Left lobe of liver (tissue), 2 donors: ENCODE data around the gene SIX5. TPM values are rescaled to one million over a fixed set of nuclear protein-coding genes. Genes with fewer than 3 reads are reported as not detected.
"Not testable (repeated sequence)": the region's sequence is repeated elsewhere in the genome, so short reads cannot be mapped to it uniquely, and the experiment has no call there.

Experiments
- ATAC-seq: fragments of 200-7000 bp; cut with Tn5 transposase; one replicate; pipeline ENCODE4 v1.9.1; 2020; ENCODE audit warnings: mild to moderate bottlenecking, moderate library complexity
- DNase-seq: peaks from one replicate; pipeline ENCODE4 v3.0.0-alpha.2; 2020; ENCODE audit warnings: low spot score
- total RNA-seq: library from RNA; stranded (reverse); gene quantifications from one replicate; pipeline ENCODE4 v1.2.1, GENCODE V29; 2021
- donor health status: DM: no; HTN: no; CAD: no; lungs with moderate emphysema.
- donor health status: DM: no; HTN: yes; CAD: no.

SIX5 gene
- total RNA-seq, result 12.1 TPM

DNA sequence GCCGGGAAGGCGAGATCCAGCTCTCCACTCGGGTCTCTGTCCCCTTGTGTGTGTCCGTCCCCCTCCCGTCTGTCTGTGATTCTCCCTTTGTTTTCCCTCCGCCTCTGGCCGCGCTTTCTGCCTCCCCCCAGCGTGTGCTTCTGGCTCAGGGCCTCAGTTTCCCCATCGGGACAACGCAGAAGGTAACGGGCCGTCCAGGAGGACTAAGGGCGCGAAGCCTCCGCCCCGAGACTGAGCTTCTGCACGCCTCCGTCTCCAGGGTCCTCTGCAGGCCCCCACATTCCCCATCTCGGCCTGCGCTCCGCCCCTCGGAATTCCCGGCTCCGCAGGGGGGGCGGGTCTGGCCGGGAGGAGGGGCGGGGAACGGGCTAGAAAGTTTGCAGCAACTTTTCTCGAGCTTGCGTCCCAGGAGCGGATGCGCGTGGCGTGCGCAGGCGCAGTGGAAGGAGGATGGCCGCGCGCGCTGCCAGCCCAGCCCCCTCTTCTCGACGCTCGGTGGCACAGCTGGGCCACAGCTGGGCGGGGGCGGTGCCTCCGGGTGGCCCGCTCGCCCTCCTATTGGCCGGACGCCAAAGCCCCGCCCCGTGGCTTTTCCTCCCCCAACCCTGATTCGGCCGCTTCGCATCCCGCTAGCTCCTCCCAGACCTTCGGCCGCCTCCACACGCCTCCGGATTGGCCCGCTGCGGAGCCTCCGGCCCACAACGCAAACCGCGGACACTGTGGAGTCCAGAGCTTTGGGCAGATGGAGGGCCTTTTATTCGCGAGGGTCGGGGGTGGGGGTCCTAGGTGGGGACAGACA lies at the start of gene SIX5:
SIX5 (minus strand) TSS at position 269 of the 799 bp plus-strand sequence. CDS start 408 bp downstream, outside the sequence.
- DNase-seq (peak; percentile 99), ATAC-seq (peak; percentile 61)

DNA sequence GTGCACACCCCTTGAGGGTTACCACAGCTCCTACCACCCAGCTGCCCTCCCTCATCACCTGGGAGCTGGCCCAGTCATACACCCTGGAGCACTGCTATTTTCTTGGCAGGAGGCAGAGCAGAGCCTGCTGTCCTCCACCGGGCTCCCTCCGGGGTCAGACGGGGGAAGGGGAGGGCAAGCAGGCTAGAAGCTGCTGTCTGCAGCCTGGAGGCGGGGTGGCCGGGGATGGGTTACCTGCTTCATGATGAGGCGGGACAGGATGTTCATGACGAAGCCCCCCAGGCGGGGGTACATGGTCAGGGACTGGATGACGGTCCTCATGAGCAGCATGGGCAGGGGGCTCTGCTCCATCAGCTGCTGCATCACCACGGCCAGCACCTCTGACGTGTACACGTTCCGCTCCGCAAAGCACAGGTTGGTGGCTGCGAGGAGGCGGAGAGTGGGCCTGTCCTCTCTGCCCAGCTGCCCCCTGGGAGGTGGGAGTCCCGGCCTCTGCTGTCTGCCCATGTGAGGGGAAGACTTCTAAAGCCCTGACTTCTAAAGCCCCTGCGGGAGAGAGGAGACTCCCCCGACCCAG lies 48.8 kb upstream of the SIX5 start:
- DNase-seq (no peak), ATAC-seq (peak; percentile 30)

DNA sequence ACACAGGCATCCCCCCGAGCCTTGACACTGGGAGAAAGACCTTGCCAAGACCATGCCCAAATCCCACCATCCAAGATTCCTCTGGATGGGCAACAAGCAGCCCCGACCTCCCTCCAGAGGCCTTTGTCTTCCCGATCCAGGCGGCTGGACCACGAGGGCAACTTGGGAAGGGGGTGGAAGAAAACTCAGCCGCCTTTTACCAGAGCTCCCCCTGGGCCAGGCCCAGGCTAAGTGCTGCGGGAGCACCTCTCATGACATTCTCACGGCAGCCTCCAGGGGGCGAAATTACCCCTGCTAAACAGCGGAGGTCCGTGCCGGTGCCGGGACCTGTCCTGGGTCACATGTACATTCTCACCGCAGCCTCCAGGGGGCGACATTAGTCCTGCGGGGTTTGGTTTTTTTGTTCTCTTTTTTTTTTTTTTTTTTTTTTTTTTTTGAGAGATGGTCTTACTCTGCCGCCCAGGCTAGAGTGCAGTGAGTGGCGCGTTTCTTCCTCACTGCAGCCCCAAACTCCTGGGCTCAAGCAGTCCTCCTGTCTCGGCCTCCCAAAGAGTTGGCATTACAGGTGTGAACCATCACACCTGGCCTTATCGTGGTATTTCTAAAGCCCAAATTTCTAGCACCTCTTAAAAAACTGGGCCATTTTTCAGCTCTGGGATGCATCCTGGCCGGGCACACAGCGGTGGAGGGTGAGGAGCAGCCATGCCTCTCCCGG lies 48.1 kb upstream of the SIX5 start:
- ATAC-seq, result peak; percentile 94
- DNase-seq, result peak; percentile 92

DNA sequence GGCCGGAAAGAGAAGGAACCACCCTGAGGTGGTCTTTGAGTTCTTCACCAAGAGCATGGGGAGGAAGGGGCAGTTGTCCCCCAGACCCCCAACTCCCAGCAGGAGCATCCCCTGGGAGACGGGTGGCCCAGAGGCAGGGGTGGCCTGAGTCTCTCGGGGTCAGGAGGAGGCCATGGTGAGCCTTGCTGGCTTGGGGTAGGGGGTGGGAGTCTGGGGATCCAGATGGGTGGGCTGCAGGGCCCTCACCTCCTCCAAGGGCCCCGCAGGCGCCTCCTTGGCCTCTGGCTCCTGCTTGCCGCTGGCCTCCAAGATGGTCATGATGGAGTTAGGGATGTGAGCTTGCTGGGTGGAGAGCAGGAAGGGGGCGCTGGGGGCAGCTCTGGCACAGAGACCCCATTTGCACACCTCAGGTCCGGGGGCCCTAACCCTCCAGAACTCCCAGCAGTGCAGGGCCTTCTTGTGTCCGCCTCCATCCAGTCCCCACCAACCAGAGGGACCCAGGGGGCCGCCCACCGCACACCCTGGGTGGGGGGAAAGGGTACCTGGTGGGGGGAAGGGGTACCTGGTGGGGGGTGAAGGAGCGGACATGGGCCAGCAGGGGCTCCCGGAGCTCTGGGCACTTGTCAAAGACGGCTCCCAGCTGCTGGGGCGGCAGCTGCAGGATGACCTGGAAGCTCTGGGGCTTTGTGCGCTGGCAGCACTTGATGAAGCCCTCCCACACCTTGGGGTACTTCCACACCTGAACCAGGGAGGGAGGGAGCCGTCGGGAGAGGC lies 47.4 kb upstream of the SIX5 start:
- DNase-seq (no peak), ATAC-seq (no peak)

DNA sequence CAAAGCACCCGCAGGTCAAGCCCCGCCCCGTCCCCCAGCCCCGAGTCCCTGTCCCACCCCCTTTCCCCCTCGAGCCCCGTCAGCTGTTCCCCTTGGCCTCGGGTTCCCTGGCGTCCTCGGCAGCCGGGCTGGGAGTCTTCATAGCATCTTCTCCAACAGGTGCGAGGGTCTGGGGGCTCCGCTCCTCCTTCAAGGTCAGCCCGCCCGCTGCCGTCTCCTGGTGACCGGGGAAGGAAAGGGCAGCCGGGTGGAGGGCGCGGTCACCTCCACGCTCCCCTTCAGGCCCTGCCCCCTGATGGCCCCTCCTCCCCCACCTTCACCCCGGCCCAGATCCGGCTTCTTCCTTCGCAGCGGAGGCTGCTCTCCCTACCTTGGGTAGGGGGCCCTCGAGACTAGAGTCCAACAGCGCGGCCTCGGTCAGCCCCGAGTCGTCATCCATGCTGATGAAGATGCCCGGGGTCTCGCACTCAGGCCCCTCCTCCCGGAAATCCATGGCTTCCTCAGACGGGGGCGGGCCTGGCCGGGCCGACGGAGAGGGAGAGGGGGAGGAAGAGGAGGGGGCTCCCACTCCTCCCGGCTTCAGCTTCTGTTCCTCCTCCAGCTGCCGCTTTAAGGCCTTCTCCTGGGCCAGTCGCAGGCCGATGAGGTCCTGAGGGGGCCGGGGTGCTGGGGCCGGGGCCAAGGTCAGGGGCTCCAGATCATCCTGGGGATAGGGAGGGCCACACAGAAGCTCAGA lies 46.6 kb upstream of the SIX5 start:
- no peak for ATAC-seq
- no peak for DNase-seq

DNA sequence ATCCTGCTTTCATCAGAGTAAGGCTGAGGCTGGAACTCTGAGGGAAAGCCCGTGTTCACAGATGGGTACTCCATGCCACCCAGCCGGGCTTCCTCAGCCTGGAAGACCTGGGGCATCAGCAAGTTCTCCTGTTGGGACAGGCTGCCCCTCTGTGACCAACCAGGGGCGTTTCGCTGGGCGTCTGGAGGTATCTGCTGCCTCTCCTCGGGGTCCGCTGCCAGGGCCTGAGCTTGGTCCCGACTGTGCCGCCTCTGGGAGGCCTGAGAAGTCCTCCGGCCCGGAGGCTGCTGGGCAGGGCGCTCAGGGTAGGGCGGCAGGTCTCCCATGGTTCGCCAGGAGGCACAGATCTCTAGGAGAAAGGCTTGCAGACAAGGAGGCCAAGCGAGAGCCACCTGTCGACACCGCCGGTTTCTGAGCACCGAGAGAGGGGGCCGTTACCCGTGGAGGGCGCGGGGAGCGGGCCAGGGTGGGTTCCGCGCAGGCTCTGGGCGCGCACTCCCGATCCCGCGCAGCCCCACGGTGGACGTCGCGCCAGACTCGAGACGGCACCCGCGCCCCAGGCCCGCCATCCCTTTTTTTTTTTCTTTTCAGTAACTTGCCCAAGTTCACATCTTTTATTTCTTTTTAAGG lies 45.9 kb upstream of the SIX5 start, which contains the start of gene RSPH6A:
RSPH6A (minus strand) TSS at position 458 of the 630 bp plus-strand sequence; CDS start at position 326, 132 bp downstream.
- DNase-seq, result no peak

DNA sequence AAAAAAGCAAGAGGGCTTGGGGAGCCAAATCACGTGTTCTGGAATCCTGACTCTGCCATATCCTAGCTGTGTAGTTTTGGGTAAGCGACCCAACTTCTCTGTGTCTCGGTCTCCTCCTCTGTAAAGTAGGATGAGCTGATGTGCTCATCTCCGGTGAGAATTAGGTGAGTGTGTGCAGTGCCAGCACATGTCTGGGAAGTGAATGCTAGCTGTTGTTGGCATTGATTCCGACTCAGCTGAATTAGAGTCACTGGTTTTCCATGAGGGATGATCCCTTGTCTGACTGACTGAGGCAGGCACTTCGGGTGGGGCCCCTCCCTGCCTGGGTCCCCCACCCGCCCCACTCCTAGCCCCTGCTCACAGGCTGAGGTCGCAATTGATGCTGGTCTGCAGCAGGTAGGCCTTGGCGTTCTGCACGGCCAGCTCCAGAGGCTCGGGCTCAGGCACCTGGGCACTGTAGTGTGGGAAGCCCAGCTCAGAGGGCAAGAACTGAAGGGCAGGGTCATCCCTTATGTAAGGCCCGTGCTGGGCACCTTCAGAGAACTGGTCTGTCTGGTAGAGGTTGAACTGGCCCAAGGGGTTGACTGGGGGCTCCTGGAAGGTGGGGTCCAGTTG lies 45.2 kb upstream of the SIX5 start:
- ATAC-seq (no peak), DNase-seq (no peak)

More for the DNA sequence above, 45.9 kb upstream of the SIX5 start, which contains the start of gene RSPH6A:
- no peak for ATAC-seq

DNA sequence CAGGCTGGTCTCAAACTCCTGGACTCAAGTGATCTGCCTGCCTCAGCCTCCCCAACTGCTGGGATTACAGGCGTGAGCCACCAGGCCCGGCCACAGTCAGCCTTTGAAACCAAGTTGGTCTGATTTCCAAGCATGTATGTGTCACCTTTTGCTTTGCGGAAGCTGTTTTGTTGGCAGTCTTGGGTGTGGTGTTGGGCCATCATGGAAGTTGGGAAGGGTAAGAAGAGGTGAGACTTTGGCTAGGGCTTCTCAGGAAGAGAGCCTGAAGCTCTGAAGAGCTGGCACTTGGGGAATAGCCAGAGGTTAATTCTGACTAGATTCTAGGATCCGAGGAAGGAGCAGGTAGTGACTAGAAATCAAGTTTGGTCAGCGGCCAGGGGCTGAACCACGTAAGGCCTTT lies 43.2 kb upstream of the SIX5 start:
- DNase-seq (no peak), ATAC-seq (no peak)

DNA sequence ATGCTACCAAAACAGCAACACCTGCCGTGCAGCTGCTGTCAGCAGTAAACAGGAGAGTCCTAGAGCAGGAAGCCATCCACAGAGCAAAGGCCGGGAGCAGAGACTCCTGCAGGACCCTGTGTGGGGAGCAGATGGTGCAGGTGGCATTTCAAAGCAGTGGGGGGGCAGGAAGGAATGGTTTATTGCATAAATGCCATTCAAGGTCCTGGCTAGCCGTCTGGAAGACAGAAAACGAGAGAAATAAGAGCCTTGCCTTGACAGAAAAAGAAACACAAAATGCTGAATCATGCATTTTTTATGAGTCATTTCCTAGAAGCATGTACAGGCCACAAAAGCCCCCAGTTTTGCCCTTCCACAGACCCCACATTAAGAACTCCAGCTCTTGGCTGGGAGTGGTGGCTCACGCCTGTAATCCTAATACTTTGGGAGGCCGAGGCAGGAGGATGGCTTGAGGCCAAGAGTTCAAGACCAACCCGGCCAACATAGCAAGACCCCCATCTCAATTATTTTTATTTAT lies 40.6 kb upstream of the SIX5 start:
- DNase-seq (no peak), ATAC-seq (no peak)

DNA sequence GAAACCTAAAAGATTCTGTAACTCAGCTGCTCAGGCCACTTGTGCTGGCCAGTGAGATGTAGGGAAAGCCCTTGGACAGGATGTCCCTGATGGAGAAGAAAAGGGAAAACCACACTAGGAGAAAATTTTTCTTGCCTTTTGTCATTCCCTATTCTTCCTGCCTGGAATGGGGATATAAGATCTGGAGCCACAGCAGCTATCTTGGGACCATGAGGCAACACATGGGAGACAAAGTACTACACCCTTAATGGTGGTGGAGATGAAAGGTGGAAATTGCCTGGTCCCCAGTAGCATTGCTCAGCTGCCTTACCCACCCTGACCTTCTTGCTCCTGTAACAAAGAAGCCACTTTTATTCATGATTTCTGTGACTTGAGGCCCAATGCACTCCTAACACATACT lies 36.7 kb upstream of the SIX5 start:
- DNase-seq (no peak), ATAC-seq (no peak)

DNA sequence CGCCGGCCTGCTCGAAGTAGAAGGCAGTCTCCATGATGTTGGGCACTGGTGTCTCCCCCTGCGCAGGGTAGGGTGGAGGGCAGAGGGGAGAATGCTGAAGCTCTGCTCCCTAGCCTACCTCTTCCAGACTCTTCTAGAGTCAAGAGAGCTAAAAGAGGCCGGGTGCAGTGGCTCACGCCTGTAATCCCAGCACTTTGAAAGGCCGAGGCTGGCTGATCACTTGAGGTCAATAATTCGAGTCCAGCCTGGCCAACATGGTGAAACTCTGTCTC lies 35.8 kb upstream of the SIX5 start:
- ATAC-seq (no peak), DNase-seq (no peak)

DNA sequence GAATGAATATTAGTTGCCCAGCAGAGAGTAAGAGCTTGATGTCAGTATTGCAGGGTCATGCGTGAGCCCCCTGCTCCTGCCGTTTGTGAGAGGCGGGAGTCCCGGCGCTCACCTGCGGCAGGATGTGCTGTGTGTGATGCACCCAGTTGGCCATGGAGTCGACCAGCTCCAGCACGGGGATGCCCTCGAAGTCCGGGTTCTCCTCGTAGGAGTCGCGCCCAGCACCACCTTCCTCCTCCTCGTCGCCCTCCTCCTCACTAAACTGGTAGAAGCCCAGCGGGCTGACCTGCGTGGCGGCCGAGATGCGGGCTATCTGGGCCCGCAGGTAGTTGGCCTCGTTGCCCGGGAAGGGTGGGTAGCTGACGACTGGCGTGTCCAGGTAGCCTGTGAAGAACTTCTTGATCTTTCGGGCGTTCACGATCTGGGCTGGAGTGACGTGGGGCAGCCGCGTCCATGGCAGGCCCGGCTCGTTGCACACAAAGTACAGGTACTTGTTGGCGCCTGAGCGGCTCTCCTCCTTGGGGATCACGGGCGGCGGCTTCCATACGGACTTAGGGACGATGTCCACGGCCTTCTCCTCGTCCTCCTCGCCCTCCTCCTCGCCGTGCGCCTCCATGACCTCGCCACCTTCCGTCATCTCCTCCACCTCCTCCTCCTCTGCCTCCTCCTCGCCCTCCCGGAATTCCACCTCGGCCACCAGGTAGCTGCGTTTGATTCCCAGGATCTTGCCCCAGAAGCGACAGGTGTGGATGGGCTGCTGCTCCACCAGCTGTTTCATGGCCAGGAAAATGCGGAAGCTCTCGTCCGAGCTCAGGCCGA lies 35.3 kb upstream of the SIX5 start:
- DNase-seq (no peak), ATAC-seq (no peak)

DNA sequence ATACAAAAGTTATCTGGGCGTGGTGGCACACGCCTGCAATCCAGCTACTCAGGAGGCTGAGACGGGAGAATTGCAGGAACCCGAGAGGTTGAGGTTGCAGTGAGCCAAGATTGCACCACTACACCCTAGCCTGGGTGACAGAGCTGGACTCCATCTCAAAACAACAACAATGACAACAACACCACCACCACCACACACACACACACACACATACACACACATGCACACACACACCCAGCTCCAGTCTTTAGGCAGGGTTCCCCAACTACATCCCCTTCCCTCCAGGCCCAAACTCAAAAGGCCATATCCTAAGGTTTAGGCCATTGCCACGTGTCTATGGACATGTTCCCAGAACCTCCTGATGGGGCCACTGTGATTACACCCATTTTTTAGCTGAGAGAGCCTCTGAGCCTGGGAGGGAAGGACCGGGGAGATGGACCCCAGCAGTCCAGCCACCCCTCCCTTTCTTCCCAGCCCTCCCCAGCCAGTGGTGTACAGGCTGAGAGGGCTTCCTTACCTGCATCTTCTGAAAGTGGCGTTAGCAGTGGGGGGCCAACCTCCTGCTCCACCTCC lies 32.6 kb upstream of the SIX5 start:
- DNase-seq (no peak), ATAC-seq (no peak)

DNA sequence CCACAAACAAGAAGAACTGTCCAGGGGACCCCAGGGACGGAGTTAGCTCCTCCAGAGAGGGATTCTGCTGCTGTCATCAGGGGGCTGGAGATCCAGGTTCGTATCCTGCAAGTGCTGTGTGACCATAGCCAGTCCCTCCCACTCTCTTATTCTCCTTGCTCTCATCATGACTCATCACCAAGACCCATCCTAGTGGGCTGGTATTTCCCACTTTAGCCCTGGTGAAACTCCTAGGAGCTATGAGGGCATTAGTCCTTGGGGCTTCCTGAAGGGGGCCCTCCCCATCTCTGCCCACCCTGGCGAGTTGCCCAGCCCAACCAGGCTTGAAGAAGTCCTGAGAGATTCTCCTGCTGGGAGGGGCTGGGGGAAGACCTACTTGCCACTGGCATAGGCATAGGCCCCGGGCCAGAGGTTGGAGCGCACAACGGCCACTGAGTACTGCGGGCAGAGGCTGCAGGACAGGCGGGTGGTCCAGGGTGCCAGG lies 31.1 kb upstream of the SIX5 start:
- DNase-seq, result no peak
- no peak for ATAC-seq

DNA sequence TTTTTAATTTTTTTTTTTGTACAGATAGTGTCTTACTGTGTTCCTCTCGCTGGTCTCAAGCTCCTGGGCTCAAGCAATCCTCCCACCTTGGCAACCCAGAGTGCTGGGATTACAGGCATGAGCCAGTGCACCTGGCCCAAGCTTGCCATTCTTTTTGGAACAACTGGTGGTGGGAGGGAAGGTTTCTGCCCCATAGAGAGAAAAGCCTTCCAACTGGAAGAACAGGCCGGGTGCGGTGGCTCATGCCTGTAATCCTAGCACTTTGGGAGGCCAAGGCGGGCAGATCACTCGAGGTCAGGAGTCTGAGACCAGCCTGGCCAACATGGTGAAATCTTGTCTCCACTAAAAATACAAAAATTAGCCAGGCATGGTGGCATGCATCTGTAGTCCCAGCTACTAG lies 30.5 kb upstream of the SIX5 start:
- not testable (repeated sequence) for DNase-seq, ATAC-seq

DNA sequence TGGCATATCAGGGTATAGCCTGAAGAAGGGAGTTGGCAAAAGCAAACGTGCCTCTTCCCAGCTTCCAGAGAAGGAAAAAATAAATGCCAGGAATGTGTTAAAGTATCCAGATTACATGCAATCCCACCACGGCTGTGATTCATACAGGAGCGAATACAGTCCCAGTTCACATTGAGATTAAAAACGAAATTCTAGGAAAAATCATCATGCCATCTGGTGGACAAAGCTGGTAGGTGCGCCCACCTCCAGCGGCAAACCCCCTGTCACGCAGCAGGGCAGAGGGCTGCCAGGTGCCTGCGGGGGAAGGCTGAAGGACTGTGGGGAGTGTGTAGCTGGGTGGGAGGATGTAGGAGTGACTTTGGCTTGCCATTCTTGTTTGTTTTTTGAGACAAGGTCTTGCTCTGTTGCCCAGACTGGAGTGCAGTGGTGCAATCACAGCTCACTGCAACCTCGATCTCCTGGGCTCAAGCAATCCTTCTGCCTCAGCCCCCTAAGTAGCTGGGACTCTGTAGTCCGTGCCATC lies 30.0 kb upstream of the SIX5 start:
- ATAC-seq (peak; percentile 93), DNase-seq (no peak)

DNA sequence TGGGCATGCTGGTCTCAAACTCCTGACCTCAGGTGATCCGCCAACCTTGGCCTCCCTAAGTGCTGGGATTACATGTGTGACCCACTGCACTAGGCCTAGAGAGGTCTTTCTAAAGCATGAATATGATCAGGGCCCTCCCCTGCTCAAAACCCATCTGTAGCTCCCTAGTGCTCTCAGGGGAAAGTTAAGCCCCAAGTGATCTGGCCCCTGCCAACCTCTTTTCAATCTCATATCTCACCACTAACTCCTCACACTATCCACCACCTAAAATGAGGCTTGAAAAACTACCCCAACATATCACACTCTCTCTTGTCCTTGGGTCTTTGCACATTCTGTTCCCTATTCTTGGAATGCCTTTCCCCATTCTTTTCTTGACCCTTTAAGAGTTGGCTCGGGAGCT lies 25.6 kb upstream of the SIX5 start:
- ATAC-seq (no peak), DNase-seq (no peak)

DNA sequence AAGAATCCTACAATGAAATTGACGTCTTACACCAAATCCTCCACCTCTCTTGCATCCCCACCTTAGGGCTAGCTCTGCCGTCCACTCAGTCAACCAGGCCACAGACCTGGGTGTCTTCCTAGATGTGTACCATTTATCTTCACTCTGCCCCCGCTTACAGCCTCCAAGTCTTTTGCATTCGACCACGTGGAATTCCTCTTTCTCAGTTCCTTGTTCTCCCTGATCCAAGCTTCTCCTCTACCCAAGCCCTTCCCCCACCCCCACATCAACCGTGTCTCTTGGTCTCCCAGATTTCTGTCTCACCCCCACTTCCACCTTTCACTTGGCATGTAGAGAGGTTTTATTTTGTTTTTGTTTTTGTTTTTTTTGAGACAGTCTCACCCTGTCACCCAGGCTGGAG lies 24.8 kb upstream of the SIX5 start:
- ATAC-seq (no peak), DNase-seq (no peak)
